Omental fat pad (tissue), 4 donors: ENCODE measurements around the gene RPS27L. TPM values are rescaled to one million over a fixed set of nuclear protein-coding genes. Genes with fewer than 3 reads are reported as not detected.

ENCODE experiments used
- ATAC-seq: fragments of 150-250 bp; one replicate; pipeline ENCODE4 v1.9.1; 2016; ENCODE audit warnings: mild to moderate bottlenecking, moderate library complexity; ENCODE audit not compliant: low FRiP score
- DNase-seq: peaks from one replicate; pipeline ENCODE4 v3.0.0-alpha.2; 2019; ENCODE audit warnings: low spot score
- CTCF ChIP-seq, 3 donors: fragments of 450-650 bp; IDR thresholded peaks; one replicate each; pipeline ENCODE4 v1.5.1; 2016 to 2017; ENCODE audit warnings: antibody characterized with exemption in 3 of 3, mild to moderate bottlenecking in 3 of 3, moderate library complexity in 2 of 3
- total RNA-seq, 4 donors: library from RNA; depleted of rRNA; stranded (reverse); fragments of >200 nt; gene quantifications; one replicate each; pipeline ENCODE4 v1.1.0, GENCODE V29; 2016

Gene RPS27L
- total RNA-seq, 4 donors from 2014 or later: 71.3 to 107 (median 83.2) TPM

- ATAC-seq: no peak
- TF ChIP-seq CTCF (IDR thresholded peaks at IDR 0.05): no peak
- no peak for DNase-seq
These were observed 40.3 kb upstream of the RPS27L start for GRCh38 chr15:63197626-63198025.

GRCh38 chr15:63196842-63197241 lies 39.6 kb upstream of the RPS27L start:
- no peak for TF ChIP-seq CTCF (IDR thresholded peaks at IDR 0.05)
- ATAC-seq: no peak
- DNase-seq: no peak

- no peak for TF ChIP-seq CTCF (IDR thresholded peaks at IDR 0.05)
- no peak for ATAC-seq
- DNase-seq: no peak
These were observed 38.3 kb upstream of the RPS27L start for GRCh38 chr15:63195569-63196015.

- no peak for ATAC-seq
- no peak for DNase-seq
- no peak for TF ChIP-seq CTCF (IDR thresholded peaks at IDR 0.05)
These were observed 37.7 kb upstream of the RPS27L start for GRCh38 chr15:63194880-63195568.

GRCh38 chr15:63194302-63194701 lies 37.0 kb upstream of the RPS27L start:
- DNase-seq (no peak), ATAC-seq (no peak)
- no peak for TF ChIP-seq CTCF (IDR thresholded peaks at IDR 0.05)

GRCh38 chr15:63192619-63193206 lies 35.4 kb upstream of the RPS27L start:
- DNase-seq: no peak
- no peak for TF ChIP-seq CTCF (IDR thresholded peaks at IDR 0.05)
- no peak for ATAC-seq
